T47D (cell line): Measurements from ENCODE around the gene FAM9C.
"Not testable (repeated sequence)": the region's sequence is repeated elsewhere in the genome, so short reads cannot be mapped to it uniquely, and the experiment has no call there.

Source experiments
- DNase-seq, 2 experiments: peaks; one replicate each; pipeline versions ENCODE4 v3.0.0 to v3.0.0-alpha.2; 2011 to 2012; ENCODE audit warnings: low read depth in 1 of 2, low spot score in 1 of 2
- JUND ChIP-seq: IDR thresholded peaks from 2 replicates; pipeline ENCODE4 v1.6.1; 2012; ENCODE audit warnings: low read depth
- in situ Hi-C: cut with HindIII; loops from 2 replicates; pipeline ENCODE4 v1.10.0; 2016; ENCODE audit warnings: low sequenced_read_pairs, low pct_unique_long_range_greater_than_20kb

The FAM9C gene

GRCh38 chrX:13066391-13066790 lies 22.0 kb upstream of the FAM9C start:
- no peak for TF ChIP-seq JUND
- peak in 1 of 2 experiments; percentile 70 for DNase-seq
- in situ Hi-C loops, result no loop called here

GRCh38 chrX:13064599-13065143 lies 20.3 kb upstream of the FAM9C start:
- in situ Hi-C loops, result no loop called here
- TF ChIP-seq JUND, result no peak
- DNase-seq, result peak in 1 of 2 experiments; percentile 81

GRCh38 chrX:13063124-13063523 lies 18.7 kb upstream of the FAM9C start:
- in situ Hi-C loops, DNase-seq: not testable (repeated sequence)

GRCh38 chrX:13062331-13062730 lies 17.9 kb upstream of the FAM9C start:
- in situ Hi-C loops, DNase-seq: not testable (repeated sequence)

GRCh38 chrX:13061215-13061708 lies 16.8 kb upstream of the FAM9C start:
- DNase-seq, in situ Hi-C loops: not testable (repeated sequence)

- in situ Hi-C loops, result no loop called here
- no peak for TF ChIP-seq JUND
- no peak for DNase-seq
Observed at GRCh38 chrX:13059637-13060499, 15.4 kb upstream of the FAM9C start.

- in situ Hi-C loops, result no loop called here
- no peak for DNase-seq
- TF ChIP-seq JUND, result no peak
Observed at GRCh38 chrX:13055486-13055885, 11.1 kb upstream of the FAM9C start.

GRCh38 chrX:13053171-13053570 lies 8.8 kb upstream of the FAM9C start:
- in situ Hi-C loops, result no loop called here
- no peak for TF ChIP-seq JUND
- no peak for DNase-seq

- TF ChIP-seq JUND, result no peak
- in situ Hi-C loops, result no loop called here
- no peak for DNase-seq
Observed at GRCh38 chrX:13051529-13052172, 7.2 kb upstream of the FAM9C start.

GRCh38 chrX:13051167-13051528 lies 6.7 kb upstream of the FAM9C start:
- in situ Hi-C loops, result no loop called here
- DNase-seq, result no peak
- TF ChIP-seq JUND, result no peak

- no peak for TF ChIP-seq JUND
- in situ Hi-C loops, result no loop called here
- DNase-seq, result no peak
Observed at GRCh38 chrX:13050151-13050550, 5.7 kb upstream of the FAM9C start.

- DNase-seq, result no peak
- TF ChIP-seq JUND, result no peak
- in situ Hi-C loops, result no loop called here
Observed at GRCh38 chrX:13048280-13048679, 3.9 kb upstream of the FAM9C start.

- in situ Hi-C loops, result no loop called here
- TF ChIP-seq JUND, result no peak
- DNase-seq, result no peak
Observed at GRCh38 chrX:13047759-13048158, 3.3 kb upstream of the FAM9C start.
